ENCODE data around the gene TBX3. TPM values are rescaled to one million over a fixed set of nuclear protein-coding genes. Genes with fewer than 3 reads are reported as not detected.

TBX3 gene
- total and polyA plus RNA-seq, 2 donors (not counting 3 experiments of a cell fraction or from before 2014, with no cell fraction given): 0.52 to 2.0 TPM

DNA sequence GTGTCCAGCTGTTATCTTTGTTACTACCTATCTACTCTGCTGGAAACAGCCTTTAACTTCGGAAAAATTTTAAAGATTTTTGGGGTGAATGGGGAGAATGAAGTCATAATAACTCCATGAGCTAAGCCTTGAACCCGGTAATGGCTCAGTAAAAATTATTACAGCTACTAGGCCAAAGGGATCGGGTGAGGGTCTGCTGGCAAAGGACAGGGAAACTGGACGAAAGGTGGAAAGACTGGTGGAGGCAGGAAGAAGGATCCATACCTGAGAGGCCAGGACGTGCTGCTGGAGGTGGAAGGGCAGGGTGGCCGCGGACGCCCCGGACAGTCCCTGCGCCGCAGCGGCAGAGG, 10.1 kb downstream of the TBX3 start:
- no peaks in the 10 kb centered on the region for H3K79me2 ChIP-seq (ENCODE audit: control insufficient read depth, insufficient read depth, low read length)
- BruUV-seq (replicated peaks): no TSS peak
- DNase-seq (ENCODE audit: low read depth, low spot score) (no peak), FAIRE-seq (no peak)
- dilution Hi-C loops (cut with MboI; ENCODE audit: extremely low pct_ligation_motif_present, low sequenced_read_pairs) (no loop called here), intact Hi-C loops (cut with micrococcal nuclease) (no loop called here)
- no peak for TF ChIP-seq GATA2 (IDR thresholded peaks at IDR 0.05; ENCODE audit: insufficient read depth, insufficient read length, low read depth, low read length)
- TF ChIP-seq FOS (IDR thresholded peaks at IDR 0.05; ENCODE audit: borderline replicate concordance, insufficient read depth, low read length): no peak
- TF ChIP-seq, protein P1, sequence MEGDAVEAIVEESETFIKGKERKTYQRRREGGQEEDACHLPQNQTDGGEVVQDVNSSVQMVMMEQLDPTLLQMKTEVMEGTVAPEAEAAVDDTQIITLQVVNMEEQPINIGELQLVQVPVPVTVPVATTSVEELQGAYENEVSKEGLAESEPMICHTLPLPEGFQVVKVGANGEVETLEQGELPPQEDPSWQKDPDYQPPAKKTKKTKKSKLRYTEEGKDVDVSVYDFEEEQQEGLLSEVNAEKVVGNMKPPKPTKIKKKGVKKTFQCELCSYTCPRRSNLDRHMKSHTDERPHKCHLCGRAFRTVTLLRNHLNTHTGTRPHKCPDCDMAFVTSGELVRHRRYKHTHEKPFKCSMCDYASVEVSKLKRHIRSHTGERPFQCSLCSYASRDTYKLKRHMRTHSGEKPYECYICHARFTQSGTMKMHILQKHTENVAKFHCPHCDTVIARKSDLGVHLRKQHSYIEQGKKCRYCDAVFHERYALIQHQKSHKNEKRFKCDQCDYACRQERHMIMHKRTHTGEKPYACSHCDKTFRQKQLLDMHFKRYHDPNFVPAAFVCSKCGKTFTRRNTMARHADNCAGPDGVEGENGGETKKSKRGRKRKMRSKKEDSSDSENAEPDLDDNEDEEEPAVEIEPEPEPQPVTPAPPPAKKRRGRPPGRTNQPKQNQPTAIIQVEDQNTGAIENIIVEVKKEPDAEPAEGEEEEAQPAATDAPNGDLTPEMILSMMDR (IDR thresholded peaks at IDR 0.05; ENCODE audit: extremely low read depth in 1 of 2, insufficient read depth in 1 of 2, low read depth in 1 of 2, low read length in 2 of 2): no peak
- TF ChIP-seq POLR2AphosphoS5 (IDR thresholded peaks at IDR 0.05; ENCODE audit: insufficient read depth, low read depth, low read length): no peak
- no peak for TF ChIP-seq JUN (IDR thresholded peaks at IDR 0.05; ENCODE audit: borderline replicate concordance, insufficient read depth, insufficient read length, low read depth)
- TF ChIP-seq, protein P2, sequence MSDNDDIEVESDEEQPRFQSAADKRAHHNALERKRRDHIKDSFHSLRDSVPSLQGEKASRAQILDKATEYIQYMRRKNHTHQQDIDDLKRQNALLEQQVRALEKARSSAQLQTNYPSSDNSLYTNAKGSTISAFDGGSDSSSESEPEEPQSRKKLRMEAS (IDR thresholded peaks at IDR 0.05; ENCODE audit: insufficient read depth, insufficient read length): no peak
- TF ChIP-seq MYC (IDR thresholded peaks at IDR 0.05; ENCODE audit: low read depth, low read length): no peak
- TF ChIP-seq POLR2A (IDR thresholded peaks at IDR 0.05; ENCODE audit: low read depth, low read length): no peak
- TF ChIP-seq EZH2 (IDR thresholded peaks at IDR 0.05; ENCODE audit: borderline replicate concordance, low read depth, low read length, severe bottlenecking): no peak
- H3K9me1 ChIP-seq (replicated peaks; ENCODE audit: control insufficient read depth, extremely low read depth, insufficient read depth, low read length): no peaks in the 10 kb centered on the region
- no peak overlapping the region for H3K27ac ChIP-seq (ENCODE audit: insufficient read depth, low read depth, low read length)
- H3K9ac ChIP-seq (replicated peaks; ENCODE audit: extremely low read depth, insufficient read depth, low read length): no peak overlapping the region
- no peaks in the 10 kb centered on the region for H4K20me1 ChIP-seq (replicated peaks; ENCODE audit: control insufficient read depth, extremely low read depth, insufficient read depth, low read length)
- ChIA-PET POLR2A (no interaction called here), CTCF (no interaction called here)
- no peak overlapping the region for H3K4me3 ChIP-seq (replicated peaks in 1 of 3; ENCODE audit: insufficient read depth in 1 of 3, low read depth in 1 of 3, low read length in 3 of 3)
- H2AFZ ChIP-seq (ENCODE audit: low read depth, low read length): no peak overlapping the region
- no peaks in the 10 kb centered on the region for H3K9me3 ChIP-seq (replicated peaks; ENCODE audit: control insufficient read depth, insufficient read depth, low read length)
- peaks cover 18 to 27% of the 10 kb centered on the region in 2 experiments for H3K27me3 ChIP-seq (ENCODE audit: control insufficient read depth in 2 of 2, insufficient read depth in 2 of 2, low read length in 2 of 2)
- no peaks in the 10 kb centered on the region for H3K4me1 ChIP-seq (ENCODE audit: control insufficient read depth, extremely low read depth, insufficient read depth, low read length)
- H3K36me3 ChIP-seq (ENCODE audit: control insufficient read depth in 2 of 2, extremely low read depth in 1 of 2, insufficient read depth in 2 of 2, low read length in 2 of 2): no peaks in the 10 kb centered on the region
- H3K4me2 ChIP-seq (ENCODE audit: insufficient read depth, low read length): no peak overlapping the region

Data from endothelial cell of umbilical vein (primary cell).